T1000 (cell line): ENCODE results near the gene GGA3.
"Not testable (repeated sequence)": the region's sequence is repeated elsewhere in the genome, so short reads cannot be mapped to it uniquely, and the experiment has no call there.

ENCODE experiments used
- DNase-seq: peaks from one replicate; lab custom pipeline; 2025; ENCODE audit warnings: mixed read lengths; lab: John Stamatoyannopoulos, UW

The GGA3 gene

GRCh38 chr17:75227729-75228128 is 33.7 kb downstream of the GGA3 start:
- DNase-seq, result no peak

DNA sequence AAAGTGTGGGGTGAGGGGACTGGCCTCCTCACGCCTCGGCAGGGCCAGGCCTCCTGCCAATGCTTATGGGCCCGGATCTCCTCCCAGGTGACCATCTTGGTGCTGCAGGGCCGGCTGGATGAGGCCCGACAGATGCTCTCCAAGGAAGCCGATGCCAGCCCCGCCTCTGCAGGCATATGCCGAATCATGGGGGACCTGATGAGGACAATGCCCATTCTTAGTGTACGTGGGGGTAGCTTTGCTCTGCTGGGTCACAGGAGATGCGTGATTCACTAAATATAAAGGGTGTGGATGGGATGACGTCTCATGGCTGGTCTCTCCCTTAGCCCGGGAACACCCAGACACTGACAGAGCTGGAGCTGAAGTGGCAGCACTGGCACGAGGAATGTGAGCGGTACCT is 36.4 kb downstream of the GGA3 start:
- DNase-seq, result no peak

DNA sequence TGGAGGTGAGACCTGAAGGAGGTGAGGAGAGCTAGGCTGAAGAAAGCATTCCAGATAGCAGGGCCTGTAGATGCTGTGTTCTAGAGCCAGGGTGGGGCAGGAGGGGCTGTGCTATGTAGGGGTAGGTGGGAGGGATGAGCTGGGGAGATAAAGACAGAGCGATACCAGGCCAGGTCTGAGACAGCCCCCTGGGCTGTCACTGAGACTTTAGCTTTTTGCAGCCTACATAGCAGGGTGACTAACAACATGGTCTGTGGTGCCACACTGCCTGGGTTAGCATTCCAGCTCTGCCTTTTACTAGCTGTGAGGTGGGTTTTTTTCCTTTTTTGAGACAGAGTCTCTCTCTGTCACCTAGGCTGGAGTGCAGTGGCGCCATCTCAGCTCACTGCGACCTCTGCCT is 41.6 kb downstream of the GGA3 start:
- DNase-seq, result no peak

GRCh38 chr17:75218131-75218530 is 43.3 kb downstream of the GGA3 start:
- no peak for DNase-seq

- no peak for DNase-seq
These were observed 52.3 kb downstream of the GGA3 start for GRCh38 chr17:75209061-75209460.

DNA sequence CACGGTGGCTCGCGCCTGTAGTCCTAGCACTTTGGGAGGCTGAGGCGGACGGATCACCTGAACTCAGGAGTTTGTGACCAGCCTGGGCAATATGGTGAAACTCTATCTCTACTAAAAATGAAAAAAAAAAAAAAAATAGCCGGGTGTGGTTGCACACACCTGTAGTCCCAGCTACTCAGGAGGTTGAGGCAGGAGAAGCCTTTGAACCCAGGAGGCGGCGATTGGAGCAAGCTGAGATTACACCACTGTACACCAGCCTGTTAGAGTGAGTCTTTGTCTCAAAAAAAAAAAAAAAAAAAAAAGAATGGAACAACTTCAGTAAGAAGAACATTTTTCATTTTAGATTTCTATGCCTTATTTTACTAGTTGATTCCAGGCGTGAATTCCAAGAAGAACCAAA is 53.2 kb downstream of the GGA3 start:
- no peak for DNase-seq

- no peak for DNase-seq
These were observed 53.6 kb downstream of the GGA3 start for GRCh38 chr17:75207760-75208159.

DNA sequence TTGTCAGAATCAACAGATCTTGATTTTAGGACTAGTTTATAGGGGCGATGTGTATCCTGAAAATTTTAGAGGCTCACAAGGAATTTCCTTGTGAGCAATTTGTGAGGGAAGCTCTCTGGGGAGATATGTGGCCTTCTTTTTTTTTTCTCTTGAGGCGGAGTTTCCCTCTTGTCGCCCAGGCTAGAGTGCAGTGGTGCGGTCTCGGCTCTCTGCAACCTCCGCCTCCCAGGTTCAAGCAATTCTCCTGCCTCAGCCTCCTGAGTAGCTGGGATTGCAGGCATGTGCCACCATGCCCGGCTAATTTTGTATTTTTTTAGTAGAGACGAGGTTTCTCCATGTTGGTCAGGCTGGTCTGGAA is 54.4 kb downstream of the GGA3 start:
- DNase-seq, result not testable (repeated sequence)

- DNase-seq, result no peak
These were observed 55.6 kb downstream of the GGA3 start for GRCh38 chr17:75205793-75206163.

- DNase-seq, result peak; percentile 94
These were observed 56.2 kb downstream of the GGA3 start, which contains the start of gene NUP85 for GRCh38 chr17:75205037-75205792. Gene NUP85, plus strand, starts transcription at chr17:75205679. Its CDS starts 83 bp downstream, at chr17:75205762.

DNA sequence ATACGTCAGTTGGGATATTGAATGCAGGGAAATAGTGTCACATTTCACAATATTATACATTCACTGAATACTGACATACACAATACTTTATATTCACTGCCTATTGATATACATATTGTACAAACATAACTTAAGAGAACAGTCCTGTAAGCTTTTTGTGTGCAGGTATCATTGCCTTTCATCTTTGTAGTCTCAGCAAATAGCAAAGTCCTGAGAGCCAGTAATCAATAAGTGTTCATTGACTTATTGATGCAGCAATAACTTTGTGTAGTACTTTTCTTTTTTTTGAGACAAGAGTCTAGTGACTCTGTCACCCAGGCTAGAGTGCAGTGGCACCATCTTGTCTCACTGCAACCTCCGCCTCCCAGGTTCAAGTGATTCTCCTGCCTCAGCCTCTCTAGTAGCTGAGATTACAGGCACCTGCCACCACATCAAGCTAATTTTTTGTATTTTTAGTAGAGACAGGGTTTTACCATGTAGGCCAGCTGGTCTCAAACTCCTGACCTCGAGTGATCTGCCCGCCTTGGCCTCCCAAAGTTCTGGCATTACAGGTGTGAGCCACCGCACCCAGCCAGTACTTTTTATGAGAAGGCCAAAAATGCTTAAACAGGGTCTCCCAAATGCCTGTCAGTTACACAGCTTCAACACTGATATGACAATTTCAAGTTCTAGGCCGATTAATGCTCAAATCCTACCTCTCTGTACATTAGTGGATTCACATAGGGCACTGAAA is 61.4 kb downstream of the GGA3 start:
- no peak for DNase-seq

GRCh38 chr17:75194879-75195278 is 66.5 kb downstream of the GGA3 start:
- DNase-seq, result no peak

GRCh38 chr17:75191584-75191983 is 69.8 kb downstream of the GGA3 start:
- DNase-seq, result no peak

DNA sequence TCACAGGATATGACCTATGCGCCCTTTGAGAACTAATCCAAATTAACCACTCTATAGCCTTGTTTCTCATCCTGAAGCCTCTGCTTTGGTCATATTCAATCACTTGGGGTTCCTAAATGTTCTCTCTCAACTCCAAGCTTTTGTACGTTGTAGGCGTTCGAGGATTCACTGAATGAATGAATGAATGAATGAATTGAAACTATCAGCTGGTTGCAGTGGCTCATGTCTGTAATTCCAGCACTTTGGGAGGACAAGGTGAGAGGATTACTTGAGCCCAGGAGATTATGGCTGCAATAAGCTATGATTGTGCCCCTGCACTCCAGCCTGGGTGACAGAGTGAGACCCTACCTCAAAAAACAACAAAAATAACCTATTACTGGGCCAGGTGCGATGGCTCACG is 72.8 kb downstream of the GGA3 start:
- no peak for DNase-seq
